ENCODE measurements around the gene RNU6-9. TPM values are rescaled to one million over a fixed set of nuclear protein-coding genes. Genes with fewer than 3 reads are reported as not detected.

Gene RNU6-9
- total and polyA plus RNA-seq, 2 of the 13 experiments (the other 11 are each of a cell fraction or from before 2014, with no cell fraction given): under 0.01 TPM; not detected in 1

DNA sequence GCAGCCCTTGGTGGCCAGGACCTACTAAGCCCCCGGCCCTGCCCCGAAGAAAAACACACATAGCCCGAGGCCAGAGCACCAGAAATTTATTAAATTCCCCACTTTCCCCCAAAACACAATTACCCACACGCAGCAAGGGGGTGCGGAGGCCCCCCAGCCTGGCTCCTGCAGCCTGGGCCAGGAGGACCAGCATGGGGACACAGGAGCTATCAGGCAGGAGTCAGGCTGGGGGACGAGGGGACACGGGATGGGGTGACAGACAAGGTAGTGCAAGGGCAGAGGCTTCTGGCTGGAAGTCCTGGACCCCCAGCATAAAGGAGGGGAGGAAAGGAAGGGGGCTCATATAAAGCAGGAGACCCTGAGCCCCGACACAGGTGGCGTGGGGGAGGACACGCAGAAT lies 3.1 kb downstream of the RNU6-9 start:
- Histone ChIP-seq H2AFZ (ENCODE audit: low read length) (no peak overlapping the region), H3K4me2 (ENCODE audit: low read depth, low read length) (no peak overlapping the region), H3K9me3 (ENCODE audit: low read length) (no peaks in the 10 kb centered on the region), H3K36me3 (replicated peaks in 1 of 2; ENCODE audit: control insufficient read depth in 1 of 2, insufficient read depth in 2 of 2, low read length in 2 of 2) (peaks cover 4 to 15% of the 10 kb centered on the region in 2 experiments; a peak in 4 of 5 replicates), H4K20me1 (ENCODE audit: insufficient read depth, low read length) (no peaks in the 10 kb centered on the region), H3K9ac (ENCODE audit: insufficient read depth, low read depth, low read length) (no peak overlapping the region), H3K4me1 (ENCODE audit: insufficient read depth, low read length) (no peaks in the 10 kb centered on the region), H3K79me2 (ENCODE audit: insufficient read depth, low read length) (peaks cover 6% of the 10 kb centered on the region), H3K4me3 (replicated peaks in 1 of 3; ENCODE audit: insufficient read depth in 1 of 3, low read depth in 2 of 3, low read length in 3 of 3) (no peak overlapping the region), H3K27me3 (ENCODE audit: control insufficient read depth in 1 of 2, insufficient read depth in 2 of 2, low read length in 2 of 2) (no peaks in the 10 kb centered on the region), H3K27ac (ENCODE audit: extremely low read length, insufficient read depth, low read length) (no peak overlapping the region)
- ChIA-PET POLR2A (interaction anchor here (1.1 kb wide), 1 partner anchor 144 kb away, joined by 3 read pairs; no protein-coding TSS in a partner anchor), CTCF (ENCODE audit: low intra/inter-chr PET ratio, low total read pairs) (no interaction called here)
- ATAC-seq (no peak), DNase-seq (ENCODE audit: low spot score) (no peak), FAIRE-seq (no peak)
- in situ Hi-C loops (cut with HindIII; ENCODE audit: extremely low pct_ligation_motif_present, low pct_unique_long_range_greater_than_20kb): no loop called here
- 93% methylated on average over 9 of the region's 10 CpGs for WGBS (ENCODE audit: low lambda C conversion rate)
- intact Hi-C loops (cut with micrococcal nuclease; ENCODE audit: unreplicated experiment): no loop called here
- no TSS peak for BruUV-seq (replicated peaks)
- no peak for TF ChIP-seq ZNF766 (CRISPR knock-in tag; IDR thresholded peaks at IDR 0.05; ENCODE audit: borderline replicate concordance)
- TF ChIP-seq, protein P1, sequence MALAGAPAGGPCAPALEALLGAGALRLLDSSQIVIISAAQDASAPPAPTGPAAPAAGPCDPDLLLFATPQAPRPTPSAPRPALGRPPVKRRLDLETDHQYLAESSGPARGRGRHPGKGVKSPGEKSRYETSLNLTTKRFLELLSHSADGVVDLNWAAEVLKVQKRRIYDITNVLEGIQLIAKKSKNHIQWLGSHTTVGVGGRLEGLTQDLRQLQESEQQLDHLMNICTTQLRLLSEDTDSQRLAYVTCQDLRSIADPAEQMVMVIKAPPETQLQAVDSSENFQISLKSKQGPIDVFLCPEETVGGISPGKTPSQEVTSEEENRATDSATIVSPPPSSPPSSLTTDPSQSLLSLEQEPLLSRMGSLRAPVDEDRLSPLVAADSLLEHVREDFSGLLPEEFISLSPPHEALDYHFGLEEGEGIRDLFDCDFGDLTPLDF (CRISPR knock-in tag; IDR thresholded peaks at IDR 0.05): no peak
- TF ChIP-seq, protein P2, sequence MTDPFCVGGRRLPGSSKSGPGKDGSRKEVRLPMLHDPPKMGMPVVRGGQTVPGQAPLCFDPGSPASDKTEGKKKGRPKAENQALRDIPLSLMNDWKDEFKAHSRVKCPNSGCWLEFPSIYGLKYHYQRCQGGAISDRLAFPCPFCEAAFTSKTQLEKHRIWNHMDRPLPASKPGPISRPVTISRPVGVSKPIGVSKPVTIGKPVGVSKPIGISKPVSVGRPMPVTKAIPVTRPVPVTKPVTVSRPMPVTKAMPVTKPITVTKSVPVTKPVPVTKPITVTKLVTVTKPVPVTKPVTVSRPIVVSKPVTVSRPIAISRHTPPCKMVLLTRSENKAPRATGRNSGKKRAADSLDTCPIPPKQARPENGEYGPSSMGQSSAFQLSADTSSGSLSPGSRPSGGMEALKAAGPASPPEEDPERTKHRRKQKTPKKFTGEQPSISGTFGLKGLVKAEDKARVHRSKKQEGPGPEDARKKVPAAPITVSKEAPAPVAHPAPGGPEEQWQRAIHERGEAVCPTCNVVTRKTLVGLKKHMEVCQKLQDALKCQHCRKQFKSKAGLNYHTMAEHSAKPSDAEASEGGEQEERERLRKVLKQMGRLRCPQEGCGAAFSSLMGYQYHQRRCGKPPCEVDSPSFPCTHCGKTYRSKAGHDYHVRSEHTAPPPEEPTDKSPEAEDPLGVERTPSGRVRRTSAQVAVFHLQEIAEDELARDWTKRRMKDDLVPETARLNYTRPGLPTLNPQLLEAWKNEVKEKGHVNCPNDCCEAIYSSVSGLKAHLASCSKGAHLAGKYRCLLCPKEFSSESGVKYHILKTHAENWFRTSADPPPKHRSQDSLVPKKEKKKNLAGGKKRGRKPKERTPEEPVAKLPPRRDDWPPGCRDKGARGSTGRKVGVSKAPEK (CRISPR knock-in tag; IDR thresholded peaks at IDR 0.05; ENCODE audit: borderline replicate concordance): no peak
- TF ChIP-seq, protein P3, sequence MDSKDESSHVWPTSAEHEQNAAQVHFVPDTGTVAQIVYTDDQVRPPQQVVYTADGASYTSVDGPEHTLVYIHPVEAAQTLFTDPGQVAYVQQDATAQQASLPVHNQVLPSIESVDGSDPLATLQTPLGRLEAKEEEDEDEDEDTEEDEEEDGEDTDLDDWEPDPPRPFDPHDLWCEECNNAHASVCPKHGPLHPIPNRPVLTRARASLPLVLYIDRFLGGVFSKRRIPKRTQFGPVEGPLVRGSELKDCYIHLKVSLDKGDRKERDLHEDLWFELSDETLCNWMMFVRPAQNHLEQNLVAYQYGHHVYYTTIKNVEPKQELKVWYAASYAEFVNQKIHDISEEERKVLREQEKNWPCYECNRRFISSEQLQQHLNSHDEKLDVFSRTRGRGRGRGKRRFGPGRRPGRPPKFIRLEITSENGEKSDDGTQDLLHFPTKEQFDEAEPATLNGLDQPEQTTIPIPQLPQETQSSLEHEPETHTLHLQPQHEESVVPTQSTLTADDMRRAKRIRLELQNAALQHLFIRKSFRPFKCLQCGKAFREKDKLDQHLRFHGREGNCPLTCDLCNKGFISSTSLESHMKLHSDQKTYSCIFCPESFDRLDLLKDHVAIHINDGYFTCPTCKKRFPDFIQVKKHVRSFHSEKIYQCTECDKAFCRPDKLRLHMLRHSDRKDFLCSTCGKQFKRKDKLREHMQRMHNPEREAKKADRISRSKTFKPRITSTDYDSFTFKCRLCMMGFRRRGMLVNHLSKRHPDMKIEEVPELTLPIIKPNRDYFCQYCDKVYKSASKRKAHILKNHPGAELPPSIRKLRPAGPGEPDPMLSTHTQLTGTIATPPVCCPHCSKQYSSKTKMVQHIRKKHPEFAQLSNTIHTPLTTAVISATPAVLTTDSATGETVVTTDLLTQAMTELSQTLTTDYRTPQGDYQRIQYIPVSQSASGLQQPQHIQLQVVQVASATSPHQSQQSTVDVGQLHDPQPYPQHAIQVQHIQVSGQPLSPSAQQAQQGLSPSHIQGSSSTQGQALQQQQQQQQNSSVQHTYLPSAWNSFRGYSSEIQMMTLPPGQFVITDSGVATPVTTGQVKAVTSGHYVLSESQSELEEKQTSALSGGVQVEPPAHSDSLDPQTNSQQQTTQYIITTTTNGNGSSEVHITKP (CRISPR knock-in tag; IDR thresholded peaks at IDR 0.05; ENCODE audit: low read depth): no peak

Measured in HepG2 (cell line).